Measurements from ENCODE around the gene LMX1A.

GRCh38 chr1:165215676-165216075 is 140.8 kb downstream of the LMX1A start:
- no peak for TF ChIP-seq CTCF (IDR thresholded peaks at IDR 0.05 in 2 of 3, conservative IDR thresholded peaks at IDR 0.05 in 1 of 3; ENCODE audit: insufficient read depth in 2 of 3, low read depth in 1 of 3, low read length in 3 of 3)
- TF ChIP-seq, protein P1, sequence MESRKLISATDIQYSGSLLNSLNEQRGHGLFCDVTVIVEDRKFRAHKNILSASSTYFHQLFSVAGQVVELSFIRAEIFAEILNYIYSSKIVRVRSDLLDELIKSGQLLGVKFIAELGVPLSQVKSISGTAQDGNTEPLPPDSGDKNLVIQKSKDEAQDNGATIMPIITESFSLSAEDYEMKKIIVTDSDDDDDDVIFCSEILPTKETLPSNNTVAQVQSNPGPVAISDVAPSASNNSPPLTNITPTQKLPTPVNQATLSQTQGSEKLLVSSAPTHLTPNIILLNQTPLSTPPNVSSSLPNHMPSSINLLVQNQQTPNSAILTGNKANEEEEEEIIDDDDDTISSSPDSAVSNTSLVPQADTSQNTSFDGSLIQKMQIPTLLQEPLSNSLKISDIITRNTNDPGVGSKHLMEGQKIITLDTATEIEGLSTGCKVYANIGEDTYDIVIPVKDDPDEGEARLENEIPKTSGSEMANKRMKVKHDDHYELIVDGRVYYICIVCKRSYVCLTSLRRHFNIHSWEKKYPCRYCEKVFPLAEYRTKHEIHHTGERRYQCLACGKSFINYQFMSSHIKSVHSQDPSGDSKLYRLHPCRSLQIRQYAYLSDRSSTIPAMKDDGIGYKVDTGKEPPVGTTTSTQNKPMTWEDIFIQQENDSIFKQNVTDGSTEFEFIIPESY (CRISPR knock-in tag; IDR thresholded peaks at IDR 0.05): no peak
- TF ChIP-seq TSHZ1 (CRISPR knock-in tag; IDR thresholded peaks at IDR 0.05): no peak
- TF ChIP-seq, protein P2, sequence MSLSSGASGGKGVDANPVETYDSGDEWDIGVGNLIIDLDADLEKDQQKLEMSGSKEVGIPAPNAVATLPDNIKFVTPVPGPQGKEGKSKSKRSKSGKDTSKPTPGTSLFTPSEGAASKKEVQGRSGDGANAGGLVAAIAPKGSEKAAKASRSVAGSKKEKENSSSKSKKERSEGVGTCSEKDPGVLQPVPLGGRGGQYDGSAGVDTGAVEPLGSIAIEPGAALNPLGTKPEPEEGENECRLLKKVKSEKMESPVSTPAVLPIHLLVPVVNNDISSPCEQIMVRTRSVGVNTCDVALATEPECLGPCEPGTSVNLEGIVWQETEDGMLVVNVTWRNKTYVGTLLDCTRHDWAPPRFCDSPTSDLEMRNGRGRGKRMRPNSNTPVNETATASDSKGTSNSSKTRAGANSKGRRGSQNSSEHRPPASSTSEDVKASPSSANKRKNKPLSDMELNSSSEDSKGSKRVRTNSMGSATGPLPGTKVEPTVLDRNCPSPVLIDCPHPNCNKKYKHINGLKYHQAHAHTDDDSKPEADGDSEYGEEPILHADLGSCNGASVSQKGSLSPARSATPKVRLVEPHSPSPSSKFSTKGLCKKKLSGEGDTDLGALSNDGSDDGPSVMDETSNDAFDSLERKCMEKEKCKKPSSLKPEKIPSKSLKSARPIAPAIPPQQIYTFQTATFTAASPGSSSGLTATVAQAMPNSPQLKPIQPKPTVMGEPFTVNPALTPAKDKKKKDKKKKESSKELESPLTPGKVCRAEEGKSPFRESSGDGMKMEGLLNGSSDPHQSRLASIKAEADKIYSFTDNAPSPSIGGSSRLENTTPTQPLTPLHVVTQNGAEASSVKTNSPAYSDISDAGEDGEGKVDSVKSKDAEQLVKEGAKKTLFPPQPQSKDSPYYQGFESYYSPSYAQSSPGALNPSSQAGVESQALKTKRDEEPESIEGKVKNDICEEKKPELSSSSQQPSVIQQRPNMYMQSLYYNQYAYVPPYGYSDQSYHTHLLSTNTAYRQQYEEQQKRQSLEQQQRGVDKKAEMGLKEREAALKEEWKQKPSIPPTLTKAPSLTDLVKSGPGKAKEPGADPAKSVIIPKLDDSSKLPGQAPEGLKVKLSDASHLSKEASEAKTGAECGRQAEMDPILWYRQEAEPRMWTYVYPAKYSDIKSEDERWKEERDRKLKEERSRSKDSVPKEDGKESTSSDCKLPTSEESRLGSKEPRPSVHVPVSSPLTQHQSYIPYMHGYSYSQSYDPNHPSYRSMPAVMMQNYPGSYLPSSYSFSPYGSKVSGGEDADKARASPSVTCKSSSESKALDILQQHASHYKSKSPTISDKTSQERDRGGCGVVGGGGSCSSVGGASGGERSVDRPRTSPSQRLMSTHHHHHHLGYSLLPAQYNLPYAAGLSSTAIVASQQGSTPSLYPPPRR (CRISPR knock-in tag; IDR thresholded peaks at IDR 0.05; ENCODE audit: borderline replicate concordance): no peak
- TF ChIP-seq RAD21 (CRISPR knock-in tag; conservative IDR thresholded peaks at IDR 0.05 in 1 of 2, IDR thresholded peaks at IDR 0.05 in 1 of 2): no peak
